ENCODE data around the gene KDR. TPM values are rescaled to one million over a fixed set of nuclear protein-coding genes. Genes with fewer than 3 reads are reported as not detected.

Gene KDR
- total RNA-seq, 1 experiment from 2014 or later = 0.09 TPM

GRCh38 chr4:55096619-55097018 lies 28.8 kb downstream of the KDR start:
- H3K4me1 ChIP-seq (replicated peaks; ENCODE audit: insufficient read depth) = no peaks in the 10 kb centered on the region
- no peaks in the 10 kb centered on the region for H3K27me3 ChIP-seq (ENCODE audit: insufficient read depth, low read depth)
- no peak for DNase-seq
- no peaks in the 10 kb centered on the region for H3K79me2 ChIP-seq (ENCODE audit: low read depth)
- no peaks in the 10 kb centered on the region for H3K9me2 ChIP-seq (ENCODE audit: insufficient read depth)
- no peaks in the 10 kb centered on the region for H3K9me3 ChIP-seq (ENCODE audit: insufficient read depth, low read depth)
- no peak overlapping the region for H3K4me2 ChIP-seq
- no peaks in the 10 kb centered on the region for H3K36me3 ChIP-seq (ENCODE audit: low read depth)
- H3K27ac ChIP-seq = no peak overlapping the region
- POLR2A ChIA-PET (ENCODE audit: unreplicated experiment) = no interaction called here
- no peak overlapping the region for H3K4me3 ChIP-seq
- no peaks in the 10 kb centered on the region for H4K20me1 ChIP-seq (ENCODE audit: insufficient read depth)
- no peaks in the 10 kb centered on the region for H3F3A ChIP-seq (ENCODE audit: insufficient read depth, low read depth)
- BruUV-seq (replicated peaks) = no TSS peak
- intact Hi-C loops (cut with micrococcal nuclease; ENCODE audit: unreplicated experiment) = no loop called here
- no peak for TF ChIP-seq EZH2 (IDR thresholded peaks at IDR 0.05; ENCODE audit: low read depth)
- TF ChIP-seq, protein P1, sequence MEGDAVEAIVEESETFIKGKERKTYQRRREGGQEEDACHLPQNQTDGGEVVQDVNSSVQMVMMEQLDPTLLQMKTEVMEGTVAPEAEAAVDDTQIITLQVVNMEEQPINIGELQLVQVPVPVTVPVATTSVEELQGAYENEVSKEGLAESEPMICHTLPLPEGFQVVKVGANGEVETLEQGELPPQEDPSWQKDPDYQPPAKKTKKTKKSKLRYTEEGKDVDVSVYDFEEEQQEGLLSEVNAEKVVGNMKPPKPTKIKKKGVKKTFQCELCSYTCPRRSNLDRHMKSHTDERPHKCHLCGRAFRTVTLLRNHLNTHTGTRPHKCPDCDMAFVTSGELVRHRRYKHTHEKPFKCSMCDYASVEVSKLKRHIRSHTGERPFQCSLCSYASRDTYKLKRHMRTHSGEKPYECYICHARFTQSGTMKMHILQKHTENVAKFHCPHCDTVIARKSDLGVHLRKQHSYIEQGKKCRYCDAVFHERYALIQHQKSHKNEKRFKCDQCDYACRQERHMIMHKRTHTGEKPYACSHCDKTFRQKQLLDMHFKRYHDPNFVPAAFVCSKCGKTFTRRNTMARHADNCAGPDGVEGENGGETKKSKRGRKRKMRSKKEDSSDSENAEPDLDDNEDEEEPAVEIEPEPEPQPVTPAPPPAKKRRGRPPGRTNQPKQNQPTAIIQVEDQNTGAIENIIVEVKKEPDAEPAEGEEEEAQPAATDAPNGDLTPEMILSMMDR (conservative IDR thresholded peaks at IDR 0.05) = no peak
- no peak overlapping the region for H2AFZ ChIP-seq
- CTCF ChIA-PET = no interaction called here

GRCh38 chr4:55096045-55096444 lies 29.4 kb downstream of the KDR start:
- Histone ChIP-seq H3F3A (ENCODE audit: insufficient read depth, low read depth) (no peaks in the 10 kb centered on the region), H3K79me2 (ENCODE audit: low read depth) (no peaks in the 10 kb centered on the region), H3K9me3 (ENCODE audit: insufficient read depth, low read depth) (no peaks in the 10 kb centered on the region), H3K4me3 (no peak overlapping the region), H3K9me2 (ENCODE audit: insufficient read depth) (no peaks in the 10 kb centered on the region), H3K4me2 (no peak overlapping the region), H3K27ac (no peak overlapping the region), H3K27me3 (ENCODE audit: insufficient read depth, low read depth) (no peaks in the 10 kb centered on the region), H3K36me3 (ENCODE audit: low read depth) (no peaks in the 10 kb centered on the region), H2AFZ (no peak overlapping the region), H4K20me1 (ENCODE audit: insufficient read depth) (no peaks in the 10 kb centered on the region), H3K4me1 (replicated peaks; ENCODE audit: insufficient read depth) (no peaks in the 10 kb centered on the region)
- TF ChIP-seq EZH2 (IDR thresholded peaks at IDR 0.05; ENCODE audit: low read depth) = no peak
- TF ChIP-seq, protein P1 (conservative IDR thresholded peaks at IDR 0.05) = no peak
- intact Hi-C loops (cut with micrococcal nuclease; ENCODE audit: unreplicated experiment) = no loop called here
- CTCF ChIA-PET = no interaction called here
- no TSS peak for BruUV-seq (replicated peaks)
- POLR2A ChIA-PET (ENCODE audit: unreplicated experiment) = no interaction called here
- no peak for DNase-seq

DNA sequence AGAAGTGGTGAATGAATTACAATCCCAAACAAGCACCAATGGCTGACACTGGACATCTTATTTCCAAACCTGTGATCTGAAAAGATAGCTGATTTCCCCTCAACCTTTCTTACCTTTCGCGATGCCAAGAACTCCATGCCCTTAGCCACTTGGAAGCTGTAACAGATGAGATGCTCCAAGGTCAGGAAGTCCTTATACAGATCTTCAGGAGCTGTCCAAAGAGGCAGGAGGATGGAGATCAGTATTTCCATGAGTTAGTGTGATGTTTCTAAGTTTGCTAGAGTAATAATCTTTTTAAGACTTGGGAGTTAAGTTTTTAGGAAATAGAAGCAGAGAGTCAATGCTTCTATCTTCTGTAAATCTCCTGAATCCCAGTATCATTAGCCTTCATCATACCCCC lies 32.9 kb downstream of the KDR start:
- no peaks in the 10 kb centered on the region for H3K79me2 ChIP-seq (ENCODE audit: low read depth)
- no peak overlapping the region for H2AFZ ChIP-seq
- no TSS peak for BruUV-seq (replicated peaks)
- intact Hi-C loops (cut with micrococcal nuclease; ENCODE audit: unreplicated experiment) = no loop called here
- H3K4me3 ChIP-seq = no peak overlapping the region
- H4K20me1 ChIP-seq (ENCODE audit: insufficient read depth) = no peaks in the 10 kb centered on the region
- TF ChIP-seq EZH2 (IDR thresholded peaks at IDR 0.05; ENCODE audit: low read depth) = no peak
- TF ChIP-seq, protein P1 (conservative IDR thresholded peaks at IDR 0.05) = no peak
- POLR2A ChIA-PET (ENCODE audit: unreplicated experiment) = no interaction called here
- H3F3A ChIP-seq (ENCODE audit: insufficient read depth, low read depth) = no peaks in the 10 kb centered on the region
- no peak overlapping the region for H3K27ac ChIP-seq
- DNase-seq = no peak
- no peak overlapping the region for H3K4me2 ChIP-seq
- H3K27me3 ChIP-seq (ENCODE audit: insufficient read depth, low read depth) = no peaks in the 10 kb centered on the region
- no peaks in the 10 kb centered on the region for H3K9me3 ChIP-seq (ENCODE audit: insufficient read depth, low read depth)
- no peaks in the 10 kb centered on the region for H3K9me2 ChIP-seq (ENCODE audit: insufficient read depth)
- no peaks in the 10 kb centered on the region for H3K36me3 ChIP-seq (ENCODE audit: low read depth)
- H3K4me1 ChIP-seq (replicated peaks; ENCODE audit: insufficient read depth) = no peaks in the 10 kb centered on the region
- CTCF ChIA-PET = no interaction called here
